GM12891 (cell line): ENCODE data around the gene LCP2.
A peak's percentile ranks its signal among the peaks of the same experiment; 100 is the strongest.

Source experiments
- DNase-seq: peaks from one replicate; pipeline ENCODE4 v3.0.0; 2011; ENCODE audit warnings: low spot score; ENCODE audit not compliant: insufficient read length
- FAIRE-seq: peaks from 2 replicates; lab custom pipeline; 2011; peaks lifted over from hg19 to GRCh38; lab: Jason Lieb, UNC
- PAX5 ChIP-seq: IDR thresholded peaks from 2 replicates; pipeline ENCODE4 v1.6.1; 2011; ENCODE audit warnings: low read length, moderate library complexity, mild to moderate bottlenecking; ENCODE audit not compliant: insufficient read depth, severe bottlenecking
- POLR2A ChIP-seq: IDR thresholded peaks from 2 replicates; pipeline ENCODE4 v1.6.1; 2011; ENCODE audit warnings: low read depth, low read length, control low read depth
- POLR2AphosphoS5 ChIP-seq: IDR thresholded peaks from 2 replicates; pipeline ENCODE4 v1.6.1; 2011; ENCODE audit warnings: low read depth, low read length, control low read depth
- POU2F2 ChIP-seq: IDR thresholded peaks from 2 replicates; pipeline ENCODE4 v1.6.1; 2011; ENCODE audit warnings: low read depth, mild to moderate bottlenecking, control low read depth, low read length, moderate library complexity
- SPI1 ChIP-seq: IDR thresholded peaks from 2 replicates; pipeline ENCODE4 v1.6.1; 2011; ENCODE audit warnings: low read depth, low read length, control low read depth
- TAF1 ChIP-seq: IDR thresholded peaks from 2 replicates; pipeline ENCODE4 v1.6.1; 2011; ENCODE audit warnings: low read depth, low read length, control low read depth

The LCP2 gene

DNA sequence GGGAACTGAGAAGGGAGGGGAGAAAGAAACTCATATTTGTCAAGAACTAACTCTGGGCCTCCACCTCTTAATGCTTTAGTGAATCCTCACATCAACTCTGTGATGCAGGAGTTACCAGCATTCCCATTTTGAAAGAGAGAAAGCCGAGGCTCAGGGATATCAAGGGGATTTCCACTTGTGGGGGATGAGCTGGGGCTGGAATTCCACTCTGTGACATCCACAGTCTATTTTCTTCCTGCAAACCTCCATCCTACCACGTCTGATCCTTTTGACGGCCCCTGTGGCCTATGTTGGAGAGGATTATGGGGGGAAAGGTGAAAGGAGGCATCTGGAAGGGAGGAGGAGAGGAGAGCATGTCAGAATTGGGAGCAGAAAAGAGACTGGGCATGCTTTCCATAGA is 9.0 kb downstream of the LCP2 start:
- no peak for TF ChIP-seq POLR2AphosphoS5
- TF ChIP-seq TAF1 = no peak
- no peak for TF ChIP-seq SPI1
- no peak for TF ChIP-seq PAX5
- no peak for TF ChIP-seq POLR2A
- no peak for TF ChIP-seq POU2F2
- DNase-seq = no peak
- FAIRE-seq = no peak

DNA sequence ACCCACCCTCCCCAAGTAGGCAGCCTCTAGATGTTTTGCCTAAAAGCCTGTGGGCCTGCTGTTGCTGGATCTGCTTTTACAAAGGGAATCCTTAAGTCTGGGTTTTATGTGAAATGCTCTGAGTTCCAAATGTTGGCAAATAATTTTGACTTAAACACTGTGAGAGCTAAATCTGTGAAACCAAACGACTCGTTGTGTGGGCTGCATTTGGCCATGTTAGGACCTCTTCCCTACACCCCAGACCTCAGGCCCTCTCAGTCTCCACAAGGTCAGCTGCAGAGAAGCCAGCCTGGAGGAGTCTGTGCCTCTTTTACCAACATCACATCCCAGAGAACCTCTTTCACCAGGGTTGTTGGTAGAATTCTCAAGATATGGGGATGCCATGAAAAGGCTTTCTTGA is 9.4 kb downstream of the LCP2 start:
- TF ChIP-seq TAF1 (no peak), POLR2AphosphoS5 (no peak), PAX5 (no peak), POLR2A (no peak), POU2F2 (no peak), SPI1 (no peak)
- DNase-seq (no peak), FAIRE-seq (no peak)

DNA sequence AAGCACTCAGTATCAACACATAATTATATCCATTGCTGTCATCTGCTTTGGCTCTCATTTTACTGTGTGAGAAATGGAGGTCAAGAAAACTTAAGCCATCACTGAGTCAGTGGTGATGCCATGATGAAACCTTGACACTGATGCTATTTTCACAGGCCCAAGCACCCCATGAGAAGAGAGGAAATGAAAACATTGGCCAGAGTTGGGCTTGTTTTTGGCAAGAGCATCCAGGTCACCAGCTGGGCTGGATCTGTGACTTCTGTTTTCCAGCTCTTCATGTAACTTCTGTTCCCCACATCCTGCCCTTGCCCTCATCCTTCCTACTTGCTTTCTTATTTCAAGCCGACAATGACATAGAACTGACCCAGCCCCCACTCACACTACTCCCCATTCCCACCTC is 10.0 kb downstream of the LCP2 start:
- DNase-seq (no peak), FAIRE-seq (peak; percentile 20)
- no peak for TF ChIP-seq POLR2A
- TF ChIP-seq POU2F2 = no peak
- TF ChIP-seq POLR2AphosphoS5 = no peak
- TF ChIP-seq PAX5 = no peak
- peak; percentile 29; the same call in 1 of the 2 replicates for TF ChIP-seq SPI1
- no peak for TF ChIP-seq TAF1

GRCh38 chr5:170286386-170286925 is 11.1 kb downstream of the LCP2 start:
- no peak for TF ChIP-seq POLR2A
- TF ChIP-seq TAF1 = no peak
- TF ChIP-seq POLR2AphosphoS5 = no peak
- TF ChIP-seq POU2F2 = no peak
- no peak for TF ChIP-seq SPI1
- TF ChIP-seq PAX5 = no peak
- no peak for FAIRE-seq
- no peak for DNase-seq

DNA sequence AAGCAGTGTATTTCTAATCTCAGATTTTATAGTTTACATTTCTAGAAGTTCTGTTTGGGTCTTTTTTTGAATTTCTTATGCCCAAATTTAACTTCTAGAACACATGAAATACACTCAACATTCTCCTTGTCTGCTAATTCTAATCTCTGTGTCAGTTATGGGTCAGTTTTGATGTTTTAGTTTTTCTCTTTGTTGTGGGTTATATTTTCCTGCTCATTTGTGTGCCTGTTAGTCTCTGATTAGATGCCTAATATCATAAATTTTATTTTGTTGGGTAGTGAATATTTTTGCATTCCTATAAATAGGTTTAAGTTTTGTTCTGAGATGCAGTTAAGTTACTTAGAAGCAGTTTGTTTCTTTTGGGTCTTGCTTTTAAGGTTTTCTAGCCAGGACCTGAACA is 12.4 kb downstream of the LCP2 start:
- DNase-seq (no peak), FAIRE-seq (no peak)
- no peak for TF ChIP-seq POU2F2
- TF ChIP-seq TAF1 = no peak
- TF ChIP-seq SPI1 = no peak
- TF ChIP-seq POLR2A = no peak
- TF ChIP-seq POLR2AphosphoS5 = no peak
- TF ChIP-seq PAX5 = no peak

GRCh38 chr5:170284231-170284630 is 13.3 kb downstream of the LCP2 start:
- FAIRE-seq (no peak), DNase-seq (no peak)
- TF ChIP-seq POU2F2 (no peak), POLR2A (no peak), TAF1 (no peak), PAX5 (no peak), POLR2AphosphoS5 (no peak), SPI1 (no peak)

DNA sequence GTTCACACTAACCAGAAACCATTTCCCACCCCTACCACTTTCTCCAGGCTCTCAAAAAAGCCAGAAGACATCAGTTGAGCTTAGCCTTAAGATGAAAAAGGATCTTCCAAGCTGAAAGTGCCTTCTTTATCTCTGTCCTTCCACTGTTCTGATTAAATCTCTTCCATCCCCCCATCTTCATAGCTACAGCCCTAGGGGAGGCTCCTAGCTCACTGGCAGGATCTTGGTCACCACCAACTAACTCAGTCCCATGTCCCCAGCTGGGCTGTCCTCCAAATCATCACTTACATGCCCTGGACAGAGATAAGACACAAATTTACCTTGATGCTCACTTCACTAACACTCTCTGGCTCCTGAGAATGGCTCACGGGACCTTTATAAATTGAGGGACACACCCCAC is 14.3 kb downstream of the LCP2 start:
- no peak for DNase-seq
- TF ChIP-seq POLR2AphosphoS5 (no peak), POLR2A (no peak), POU2F2 (no peak), TAF1 (no peak), PAX5 (no peak), SPI1 (no peak)
- FAIRE-seq = no peak

GRCh38 chr5:170280011-170280493 is 17.5 kb downstream of the LCP2 start:
- TF ChIP-seq POLR2AphosphoS5 = no peak
- no peak for TF ChIP-seq TAF1
- TF ChIP-seq SPI1 = no peak
- no peak for TF ChIP-seq POU2F2
- TF ChIP-seq PAX5 = no peak
- no peak for TF ChIP-seq POLR2A
- DNase-seq (no peak), FAIRE-seq (no peak)

GRCh38 chr5:170279459-170279817 is 18.1 kb downstream of the LCP2 start:
- TF ChIP-seq POLR2A = no peak
- no peak for TF ChIP-seq TAF1
- no peak for TF ChIP-seq PAX5
- TF ChIP-seq POLR2AphosphoS5 = no peak
- TF ChIP-seq POU2F2 = no peak
- no peak for TF ChIP-seq SPI1

More at GRCh38 chr5:170279459-170279817, 18.1 kb downstream of the LCP2 start:
- DNase-seq = no peak
- no peak for FAIRE-seq
